ENCODE data around the gene RAB10.
"Not testable (repeated sequence)": the region's sequence is repeated elsewhere in the genome, so short reads cannot be mapped to it uniquely, and the experiment has no call there.

The RAB10 gene

GRCh38 chr2:26081556-26081955 lies 47.7 kb downstream of the RAB10 start:
- DNase-seq (ENCODE audit: low read depth), result no peak
- TF ChIP-seq CTCF (IDR thresholded peaks at IDR 0.05; ENCODE audit: insufficient read depth, low read depth, low read length, missing control alignments), result no peak
- H3K4me3 ChIP-seq (ENCODE audit: low read depth, low read length), result no peak overlapping the region

- peak; percentile 34 for DNase-seq (ENCODE audit: low read depth)
- H3K4me3 ChIP-seq (ENCODE audit: low read depth, low read length), result no peak overlapping the region
- TF ChIP-seq CTCF (IDR thresholded peaks at IDR 0.05; ENCODE audit: insufficient read depth, low read depth, low read length, missing control alignments), result no peak
These were observed 52.3 kb downstream of the RAB10 start for GRCh38 chr2:26086155-26086637.

GRCh38 chr2:26086779-26087178 lies 52.9 kb downstream of the RAB10 start:
- TF ChIP-seq CTCF (IDR thresholded peaks at IDR 0.05; ENCODE audit: insufficient read depth, low read depth, low read length, missing control alignments), result no peak
- no peak overlapping the region for H3K4me3 ChIP-seq (ENCODE audit: low read depth, low read length)
- DNase-seq (ENCODE audit: low read depth), result no peak

GRCh38 chr2:26088038-26088643 lies 54.3 kb downstream of the RAB10 start:
- peak; percentile 41 for DNase-seq (ENCODE audit: low read depth)

GRCh38 chr2:26088931-26089330 lies 55.0 kb downstream of the RAB10 start:
- H3K4me3 ChIP-seq (ENCODE audit: low read depth, low read length); DNase-seq (ENCODE audit: low read depth): not testable (repeated sequence)

More at GRCh38 chr2:26088038-26088643, 54.3 kb downstream of the RAB10 start:
- TF ChIP-seq CTCF (IDR thresholded peaks at IDR 0.05; ENCODE audit: insufficient read depth, low read depth, low read length, missing control alignments), result peak; percentile 63
- H3K4me3 ChIP-seq (ENCODE audit: low read depth, low read length), result no peak overlapping the region

GRCh38 chr2:26089337-26089736 lies 55.5 kb downstream of the RAB10 start:
- no peak for TF ChIP-seq CTCF (IDR thresholded peaks at IDR 0.05; ENCODE audit: insufficient read depth, low read depth, low read length, missing control alignments)
- no peak for DNase-seq (ENCODE audit: low read depth)
- H3K4me3 ChIP-seq (ENCODE audit: low read depth, low read length), result no peak overlapping the region

- no peak for TF ChIP-seq CTCF (IDR thresholded peaks at IDR 0.05; ENCODE audit: insufficient read depth, low read depth, low read length, missing control alignments)
These were observed 61.9 kb downstream of the RAB10 start for GRCh38 chr2:26095758-26096157.

More at GRCh38 chr2:26095758-26096157, 61.9 kb downstream of the RAB10 start:
- no peak for DNase-seq (ENCODE audit: low read depth)
- H3K4me3 ChIP-seq (ENCODE audit: low read depth, low read length), result no peak overlapping the region
